Lower lobe of right lung (tissue), 2 donors: ENCODE results near the gene BCL2L11. TPM values are rescaled to one million over a fixed set of nuclear protein-coding genes. Genes with fewer than 3 reads are reported as not detected.

Experiments
- ATAC-seq, 2 donors: fragments of 200-7000 bp; cut with Tn5 transposase; one replicate each; pipeline ENCODE4 v1.9.1; 2020 to 2022; ENCODE audit warnings: mild to moderate bottlenecking in 2 of 2, moderate library complexity in 2 of 2
- DNase-seq: peaks from one replicate; pipeline ENCODE4 v3.0.0-alpha.2; 2020
- H3K27ac ChIP-seq: fragments of 200-600 bp; one replicate; pipeline ENCODE4 v1.8.0; 2022
- H3K27me3 ChIP-seq: fragments of 200-600 bp; one replicate; pipeline ENCODE4 v1.8.0; 2022; ENCODE audit warnings: low read depth
- H3K36me3 ChIP-seq: fragments of 200-600 bp; one replicate; pipeline ENCODE4 v1.8.0; 2022; ENCODE audit warnings: mild to moderate bottlenecking
- H3K4me1 ChIP-seq: fragments of 200-600 bp; one replicate; pipeline ENCODE4 v1.8.0; 2022
- H3K4me3 ChIP-seq: fragments of 200-600 bp; one replicate; pipeline ENCODE4 v1.8.0; 2022; ENCODE audit warnings: mild to moderate bottlenecking
- H3K9me3 ChIP-seq: fragments of 200-600 bp; one replicate; pipeline ENCODE4 v1.8.0; 2022
- CTCF ChIP-seq: fragments of 200-600 bp; IDR thresholded peaks from one replicate; pipeline ENCODE4 v1.8.0; 2022; ENCODE audit warnings: antibody characterized with exemption, mild to moderate bottlenecking
- intact Hi-C: fragments of 100-400 bp; cut with DNase I; formaldehyde crosslinking; loops from one replicate; pipeline ENCODE4 v1.11.0; 2022
- total RNA-seq: library from RNA; stranded (reverse); fragmentation: NEBNext Ultra II Directional; extraction: Animal tissue kit (Norgen Biotek cat#: 25700); gene quantifications from one replicate; pipeline ENCODE4 v1.2.1, GENCODE V29; 2021
- donor health status: DM: no; HTN: yes; CAD: no; lungs with severe emphysema.

Gene BCL2L11
- total RNA-seq, 1 donor from 2014 or later = 23.7 TPM

DNA sequence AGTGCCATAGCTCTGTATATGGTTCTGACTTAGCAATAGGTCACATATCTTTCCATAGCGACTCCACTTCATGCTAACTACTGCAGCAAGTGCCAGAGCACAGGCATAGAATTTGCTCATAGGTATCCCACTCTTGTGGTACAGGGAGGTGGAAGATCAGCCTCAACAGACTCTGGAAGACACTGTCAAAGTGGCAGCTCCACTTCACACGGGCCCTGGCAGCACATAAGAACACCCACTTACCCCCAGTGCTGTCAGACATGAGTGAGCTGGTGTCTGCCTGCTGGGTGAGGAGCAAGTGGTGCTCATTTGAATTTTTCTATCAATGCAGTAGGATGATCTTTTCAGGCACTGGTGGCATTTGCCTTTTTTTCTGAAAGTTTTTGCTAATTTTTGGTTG is 48.6 kb downstream of the BCL2L11 start:
- H3K36me3 ChIP-seq = peaks cover 24% of the 10 kb centered on the region
- H3K4me1 ChIP-seq = no peaks in the 10 kb centered on the region
- no peaks in the 10 kb centered on the region for H3K9me3 ChIP-seq
- H3K27me3 ChIP-seq = peaks cover 6% of the 10 kb centered on the region
- no peak overlapping the region for H3K4me3 ChIP-seq
- ATAC-seq = peak in 1 of 2 donors; percentile 14
- H3K27ac ChIP-seq = no peak overlapping the region
- DNase-seq = no peak
- TF ChIP-seq CTCF = no peak
- intact Hi-C loops = no loop called here

DNA sequence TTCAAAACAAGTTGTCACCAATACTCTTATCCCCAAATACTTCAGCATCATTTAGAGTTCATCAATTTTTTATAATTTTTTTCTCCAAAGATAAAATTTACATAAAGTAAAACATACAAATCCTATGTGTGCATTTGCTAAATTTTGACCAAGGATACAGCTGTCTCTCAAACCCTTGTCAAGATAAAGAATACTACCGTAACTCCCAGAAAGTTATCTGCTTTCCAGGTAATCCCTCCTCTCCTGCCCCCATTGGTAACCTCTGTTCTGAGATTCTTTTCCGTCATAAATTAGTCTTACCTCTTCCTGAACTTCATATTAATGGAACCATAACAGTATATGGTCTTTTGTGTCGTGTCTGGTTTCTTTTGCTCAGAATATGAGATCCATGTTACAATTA is 49.2 kb downstream of the BCL2L11 start:
- H3K9me3 ChIP-seq = no peaks in the 10 kb centered on the region
- no peak overlapping the region for H3K27ac ChIP-seq
- peaks cover 17% of the 10 kb centered on the region for H3K36me3 ChIP-seq
- H3K27me3 ChIP-seq = peaks cover 6% of the 10 kb centered on the region
- intact Hi-C loops = no loop called here
- no peak for DNase-seq
- TF ChIP-seq CTCF = no peak
- H3K4me3 ChIP-seq = no peak overlapping the region
- ATAC-seq = no peak
- no peaks in the 10 kb centered on the region for H3K4me1 ChIP-seq

GRCh38 chr2:111171337-111171930 is 50.7 kb downstream of the BCL2L11 start:
- peaks cover 2% of the 10 kb centered on the region for H3K36me3 ChIP-seq
- intact Hi-C loops = no loop called here
- TF ChIP-seq CTCF = no peak
- no peak overlapping the region for H3K4me3 ChIP-seq
- no peaks in the 10 kb centered on the region for H3K9me3 ChIP-seq
- DNase-seq (no peak), ATAC-seq (no peak)
- no peaks in the 10 kb centered on the region for H3K4me1 ChIP-seq
- H3K27me3 ChIP-seq = peaks cover 6% of the 10 kb centered on the region
- no peak overlapping the region for H3K27ac ChIP-seq

GRCh38 chr2:111172666-111173065 is 52.0 kb downstream of the BCL2L11 start:
- H3K4me1 ChIP-seq = peaks cover 4% of the 10 kb centered on the region
- no peak overlapping the region for H3K27ac ChIP-seq
- ATAC-seq = no peak
- peaks cover 6% of the 10 kb centered on the region for H3K27me3 ChIP-seq
- TF ChIP-seq CTCF = no peak
- no peak overlapping the region for H3K4me3 ChIP-seq
- no peak for DNase-seq
- intact Hi-C loops = no loop called here
- no peaks in the 10 kb centered on the region for H3K9me3 ChIP-seq
- no peaks in the 10 kb centered on the region for H3K36me3 ChIP-seq

DNA sequence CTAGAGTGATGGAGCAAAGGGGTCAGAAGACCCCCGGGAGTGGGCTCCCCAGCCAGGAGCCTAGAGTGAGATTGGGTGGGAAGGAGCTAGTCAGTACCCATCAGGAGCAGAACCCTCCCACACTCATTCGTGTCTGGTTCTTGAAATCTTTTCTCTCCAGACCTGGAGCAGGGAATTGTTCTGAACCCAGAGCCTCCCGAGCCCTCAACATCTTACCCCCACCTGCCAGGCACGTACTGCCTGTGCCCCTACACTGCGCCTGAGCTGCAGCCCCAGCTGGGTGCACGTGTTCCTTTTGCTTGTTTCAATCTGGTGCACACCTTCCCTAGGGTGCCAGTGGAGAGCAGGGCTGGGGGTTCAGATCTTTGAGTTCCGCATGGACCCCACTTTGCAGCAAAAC is 52.6 kb downstream of the BCL2L11 start:
- intact Hi-C loops = no loop called here
- DNase-seq (no peak), ATAC-seq (no peak)
- Histone ChIP-seq H3K27me3 (peaks cover 6% of the 10 kb centered on the region), H3K27ac (no peak overlapping the region), H3K4me3 (no peak overlapping the region), H3K4me1 (peaks cover 4% of the 10 kb centered on the region), H3K9me3 (no peaks in the 10 kb centered on the region), H3K36me3 (no peaks in the 10 kb centered on the region)
- no peak for TF ChIP-seq CTCF
